HCT116 (cell line): ENCODE results near the gene ORM1. TPM values are rescaled to one million over a fixed set of nuclear protein-coding genes. Genes with fewer than 3 reads are reported as not detected.

Source experiments
- ATAC-seq: fragments of 200-7000 bp; cut with Tn5 transposase; 2 replicates; pipeline ENCODE4 v1.9.1; 2020; ENCODE audit warnings: mild to moderate bottlenecking, moderate library complexity
- BruUV-seq: library from RNA; stranded (reverse); fragments of 400-500 nt; replicated peaks from 2 replicates; lab custom pipeline; 2021; lab: Mats Ljungman, UMichigan
- CTCF ChIA-PET: fragments of 300-600 bp; sonication (Branson Sonifier 250); formaldehyde crosslinking; loops from one replicate; lab custom pipeline; 2021; ENCODE audit warnings: antibody characterized with exemption; lab: Charles Lee
- POLR2A ChIA-PET: fragments of 300-600, 350-600 bp; sonication (Branson Sonifier 250); formaldehyde crosslinking; loops from one replicate; lab custom pipeline; 2021; ENCODE audit warnings: antibody characterized with exemption; lab: Charles Lee
- RAD21 ChIA-PET, 2 experiments: fragments of 300-600 bp; sonication (Branson Sonifier 250); formaldehyde crosslinking; loops; one replicate each; lab custom pipeline; 2023; ENCODE audit warnings: low total read pairs in 2 of 2; ENCODE audit not compliant: uncharacterized antibody in 2 of 2, unreplicated experiment in 2 of 2, low non-redundant PET in 1 of 2; lab: Charles Lee
- DNase-seq: peaks from one replicate; pipeline ENCODE4 v3.0.0-alpha.2; 2010; ENCODE audit warnings: low read depth, low spot score
- H2AFZ ChIP-seq: fragments of 200-600 bp; shearing (Covaris generic), sonication (generic); 2 replicates; pipeline ENCODE4 v1.6.1; 2017; ENCODE audit warnings: low read depth, mixed run types, mixed read lengths, antibody characterized with exemption, low read length; ENCODE audit not compliant: poor library complexity, severe bottlenecking
- H3K27ac ChIP-seq: 2 replicates; pipeline ENCODE4 v1.5.1; 2012; ENCODE audit warnings: low read depth, low read length
- H3K27me3 ChIP-seq: fragments of 200-600 bp; sonication (generic); 2 replicates; pipeline ENCODE4 v1.6.1; 2016; ENCODE audit warnings: mixed run types, low read length, mixed read lengths; ENCODE audit not compliant: insufficient read depth
- H3K36me3 ChIP-seq, 2 experiments: fragments of 200-500 bp in 1 of 2; fragments of 200-600 bp in 1 of 2; sonication (Bioruptor generic) in 1 of 2; sonication (generic) in 1 of 2; 2 replicates each; pipeline versions ENCODE4 v1.5.1 to v1.6.1; 2014 to 2016; ENCODE audit warnings: low read length in 2 of 2, inconsistent platforms in 1 of 2, mixed read lengths in 1 of 2, mixed run types in 1 of 2; ENCODE audit not compliant: insufficient read depth in 2 of 2, control insufficient read depth in 1 of 2
- H3K4me1 ChIP-seq, 2 experiments: fragments of 200-600 bp in 1 of 2; sonication (generic) in 1 of 2; 2 replicates each; pipeline versions ENCODE4 v1.5.1 to v1.6.1; 2012 to 2017; ENCODE audit warnings: low read length in 2 of 2, inconsistent platforms in 1 of 2, mild to moderate bottlenecking in 1 of 2, mixed read lengths in 1 of 2, mixed run types in 1 of 2, moderate library complexity in 1 of 2; ENCODE audit not compliant: insufficient read depth in 2 of 2, control insufficient read depth in 1 of 2
- H3K4me2 ChIP-seq: fragments of 200-600 bp; sonication (generic); 2 replicates; pipeline ENCODE4 v1.6.1; 2017; ENCODE audit warnings: mixed run types, low read length, mixed read lengths
- H3K4me3 ChIP-seq, 2 experiments: fragments of 200-600 bp in 1 of 2; sonication (generic) in 1 of 2; replicated peaks in 1 of 2; 2 replicates each; pipeline ENCODE4 v1.5.1; 2011 to 2016; ENCODE audit warnings: low read length in 2 of 2, control low read depth in 1 of 2, low read depth in 1 of 2, mild to moderate bottlenecking in 1 of 2, mixed read lengths in 1 of 2, mixed run types in 1 of 2
- H3K79me2 ChIP-seq: fragments of 200-600 bp; sonication (generic); 2 replicates; pipeline ENCODE4 v1.6.1; 2017; ENCODE audit warnings: mild to moderate bottlenecking, mixed run types, low read length, moderate library complexity, mixed read lengths; ENCODE audit not compliant: insufficient read depth
- H3K9ac ChIP-seq: fragments of 200-600 bp; sonication (generic); 2 replicates; pipeline ENCODE4 v1.6.1; 2016; ENCODE audit warnings: low read length, mixed read lengths
- H3K9me2 ChIP-seq: fragments of 200-600 bp; sonication (generic), shearing (Covaris generic); 2 replicates; pipeline ENCODE4 v1.6.1; 2017; ENCODE audit warnings: mixed run types, mild to moderate bottlenecking, moderate library complexity; ENCODE audit not compliant: insufficient read depth
- H3K9me3 ChIP-seq, 2 experiments: fragments of 200-500 bp in 1 of 2; fragments of 200-600 bp in 1 of 2; sonication (Bioruptor generic) in 1 of 2; sonication (generic) in 1 of 2; 2 replicates each; pipeline ENCODE4 v1.6.1; 2014 to 2017; ENCODE audit warnings: low read length in 2 of 2, mixed read lengths in 2 of 2, inconsistent platforms in 1 of 2, low read depth in 1 of 2, mild to moderate bottlenecking in 1 of 2, mixed run types in 1 of 2, moderate library complexity in 1 of 2; ENCODE audit not compliant: control insufficient read depth in 1 of 2, insufficient read depth in 1 of 2
- H4K20me1 ChIP-seq: fragments of 200-600 bp; sonication (generic), shearing (Covaris generic); 2 replicates; pipeline ENCODE4 v1.6.1; 2017; ENCODE audit warnings: mixed run types, mild to moderate bottlenecking, moderate library complexity; ENCODE audit not compliant: insufficient read depth
- CBX3 ChIP-seq: IDR thresholded peaks from 2 replicates; pipeline ENCODE4 v1.6.1; 2012; ENCODE audit warnings: low read depth
- CEBPB ChIP-seq: IDR thresholded peaks from 2 replicates; pipeline ENCODE4 v1.6.1; 2012; ENCODE audit warnings: low read depth
- EZH2 ChIP-seq: fragments of 200-600 bp; sonication (generic); IDR thresholded peaks from 2 replicates; pipeline ENCODE4 v1.6.1; 2017; ENCODE audit warnings: antibody characterized with exemption, mixed run types
- FOSL1 ChIP-seq: IDR thresholded peaks from 2 replicates; pipeline ENCODE4 v1.6.1; 2012; ENCODE audit warnings: low read depth
- POLR2A ChIP-seq: IDR thresholded peaks from 2 replicates; pipeline ENCODE4 v1.7.0; 2011; ENCODE audit warnings: borderline replicate concordance; ENCODE audit not compliant: insufficient read depth, insufficient read length; ENCODE audit errors: extremely low read depth
- SIN3A ChIP-seq: IDR thresholded peaks from 2 replicates; pipeline ENCODE4 v1.6.1; 2012; ENCODE audit warnings: low read depth
- SP1 ChIP-seq: IDR thresholded peaks from 2 replicates; pipeline ENCODE4 v1.6.1; 2012; ENCODE audit warnings: low read depth
- SRF ChIP-seq: IDR thresholded peaks from 2 replicates; pipeline ENCODE4 v1.6.1; 2012; ENCODE audit warnings: low read depth
- TCF7L2 ChIP-seq: IDR thresholded peaks from 2 replicates; pipeline ENCODE4 v1.7.0; 2011; ENCODE audit warnings: borderline replicate concordance, inconsistent platforms; ENCODE audit not compliant: insufficient read depth, insufficient read length; ENCODE audit errors: extremely low read depth
- YY1 ChIP-seq: IDR thresholded peaks from 2 replicates; pipeline ENCODE4 v1.6.1; 2011; ENCODE audit warnings: low read length, low read depth, moderate library complexity, mild to moderate bottlenecking; ENCODE audit not compliant: insufficient replicate concordance; ENCODE audit errors: extremely low read depth
- ZNF274 ChIP-seq: fragments of 200-500 bp; sonication (Bioruptor generic); IDR thresholded peaks from 2 replicates; pipeline ENCODE4 v1.6.1; 2014; ENCODE audit warnings: mild to moderate bottlenecking, low read depth, low read length, inconsistent platforms
- intact Hi-C: fragments of 100-400 bp; cut with micrococcal nuclease; formaldehyde crosslinking; loops from 2 replicates; pipeline ENCODE4 v1.10.0; 2022
- total RNA-seq: library from RNA; stranded (reverse); gene quantifications from one replicate; pipeline ENCODE4 v1.2.1, GENCODE V29; 2021; ENCODE audit not compliant: unreplicated experiment
- TF ChIP-seq, protein P1 (sequence below), 3 experiments: fragments of 200-600 bp in 1 of 3; sonication (generic) in 1 of 3; IDR thresholded peaks in 2 of 3; conservative IDR thresholded peaks in 1 of 3; 2 replicates each; pipeline ENCODE4 v1.5.1; 2012 to 2017; ENCODE audit warnings: low read depth in 2 of 3, low read length in 2 of 3, antibody characterized with exemption in 1 of 3, borderline replicate concordance in 1 of 3, control low read depth in 1 of 3, mild to moderate bottlenecking in 1 of 3, mixed read lengths in 1 of 3, mixed run types in 1 of 3, moderate library complexity in 1 of 3; ENCODE audit not compliant: insufficient read depth in 1 of 3
- TF ChIP-seq, protein P2 (sequence below): IDR thresholded peaks from 2 replicates; pipeline ENCODE4 v1.6.1; 2011; ENCODE audit warnings: mild to moderate bottlenecking, low read length, moderate library complexity; ENCODE audit not compliant: insufficient replicate concordance; ENCODE audit errors: extremely low read depth

ORM1 gene
- total RNA-seq, 1 experiment from 2014 or later = 5.6 TPM

- H3K36me3 ChIP-seq = no peaks in the 10 kb centered on the region; a peak in 1 of 4 replicates
- CTCF ChIA-PET = no interaction called here
These were observed 32.9 kb downstream of the ORM1 start for GRCh38 chr9:114355821-114356220.

More at GRCh38 chr9:114355821-114356220, 32.9 kb downstream of the ORM1 start:
- ATAC-seq (no peak), DNase-seq (no peak)
- intact Hi-C loops = no loop called here
- ChIA-PET POLR2A (no interaction called here), RAD21 (interaction anchor here in 1 of 2 experiments (0.6 kb wide), 1 partner anchor 18 kb away, joined by 9 read pairs; no protein-coding TSS in a partner anchor)
- BruUV-seq = no TSS peak
- no peaks in the 10 kb centered on the region for H3K4me1 ChIP-seq
- TF ChIP-seq TCF7L2 (no peak), FOSL1 (no peak), POLR2A (no peak), CBX3 (no peak), SRF (no peak), EZH2 (no peak), YY1 (no peak), ZNF274 (no peak), SIN3A (no peak), CEBPB (no peak), SP1 (no peak)
- TF ChIP-seq, protein P1, sequence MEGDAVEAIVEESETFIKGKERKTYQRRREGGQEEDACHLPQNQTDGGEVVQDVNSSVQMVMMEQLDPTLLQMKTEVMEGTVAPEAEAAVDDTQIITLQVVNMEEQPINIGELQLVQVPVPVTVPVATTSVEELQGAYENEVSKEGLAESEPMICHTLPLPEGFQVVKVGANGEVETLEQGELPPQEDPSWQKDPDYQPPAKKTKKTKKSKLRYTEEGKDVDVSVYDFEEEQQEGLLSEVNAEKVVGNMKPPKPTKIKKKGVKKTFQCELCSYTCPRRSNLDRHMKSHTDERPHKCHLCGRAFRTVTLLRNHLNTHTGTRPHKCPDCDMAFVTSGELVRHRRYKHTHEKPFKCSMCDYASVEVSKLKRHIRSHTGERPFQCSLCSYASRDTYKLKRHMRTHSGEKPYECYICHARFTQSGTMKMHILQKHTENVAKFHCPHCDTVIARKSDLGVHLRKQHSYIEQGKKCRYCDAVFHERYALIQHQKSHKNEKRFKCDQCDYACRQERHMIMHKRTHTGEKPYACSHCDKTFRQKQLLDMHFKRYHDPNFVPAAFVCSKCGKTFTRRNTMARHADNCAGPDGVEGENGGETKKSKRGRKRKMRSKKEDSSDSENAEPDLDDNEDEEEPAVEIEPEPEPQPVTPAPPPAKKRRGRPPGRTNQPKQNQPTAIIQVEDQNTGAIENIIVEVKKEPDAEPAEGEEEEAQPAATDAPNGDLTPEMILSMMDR (IDR thresholded peaks at IDR 0.05 in 2 of 3, conservative IDR thresholded peaks at IDR 0.05 in 1 of 3; ENCODE audit: borderline replicate concordance in 1 of 3, insufficient read depth in 1 of 3, low read depth in 2 of 3, low read length in 2 of 3) = no peak
- TF ChIP-seq, protein P2, sequence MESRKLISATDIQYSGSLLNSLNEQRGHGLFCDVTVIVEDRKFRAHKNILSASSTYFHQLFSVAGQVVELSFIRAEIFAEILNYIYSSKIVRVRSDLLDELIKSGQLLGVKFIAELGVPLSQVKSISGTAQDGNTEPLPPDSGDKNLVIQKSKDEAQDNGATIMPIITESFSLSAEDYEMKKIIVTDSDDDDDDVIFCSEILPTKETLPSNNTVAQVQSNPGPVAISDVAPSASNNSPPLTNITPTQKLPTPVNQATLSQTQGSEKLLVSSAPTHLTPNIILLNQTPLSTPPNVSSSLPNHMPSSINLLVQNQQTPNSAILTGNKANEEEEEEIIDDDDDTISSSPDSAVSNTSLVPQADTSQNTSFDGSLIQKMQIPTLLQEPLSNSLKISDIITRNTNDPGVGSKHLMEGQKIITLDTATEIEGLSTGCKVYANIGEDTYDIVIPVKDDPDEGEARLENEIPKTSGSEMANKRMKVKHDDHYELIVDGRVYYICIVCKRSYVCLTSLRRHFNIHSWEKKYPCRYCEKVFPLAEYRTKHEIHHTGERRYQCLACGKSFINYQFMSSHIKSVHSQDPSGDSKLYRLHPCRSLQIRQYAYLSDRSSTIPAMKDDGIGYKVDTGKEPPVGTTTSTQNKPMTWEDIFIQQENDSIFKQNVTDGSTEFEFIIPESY = no peak
- H4K20me1 ChIP-seq = no peaks in the 10 kb centered on the region
- no peaks in the 10 kb centered on the region for H3K27me3 ChIP-seq
- no peak overlapping the region for H2AFZ ChIP-seq
- H3K9me3 ChIP-seq = no peaks in the 10 kb centered on the region
- H3K9me2 ChIP-seq = no peaks in the 10 kb centered on the region
- H3K27ac ChIP-seq = no peak overlapping the region
- no peaks in the 10 kb centered on the region for H3K79me2 ChIP-seq
- no peak overlapping the region for H3K4me3 ChIP-seq
- no peak overlapping the region for H3K9ac ChIP-seq
- no peak overlapping the region for H3K4me2 ChIP-seq
